NCI-H2227 treated with DMSO at 0.1 percent for 48 hours (cell line): ENCODE data around the gene NUDT19.
A peak's percentile ranks its signal among the peaks of the same experiment; 100 is the strongest.
"Not testable (repeated sequence)": the region's sequence is repeated elsewhere in the genome, so short reads cannot be mapped to it uniquely, and the experiment has no call there.

Experiments used
- DNase-seq: peaks from one replicate; lab custom pipeline; 2025; lab: John Stamatoyannopoulos, UW

NUDT19 gene

GRCh38 chr19:32691291-32691951, at the start of gene NUDT19:
Gene NUDT19, plus strand, starts transcription at chr19:32691821. Its CDS starts 140 bp downstream, at chr19:32691961.
- peak; percentile 97 for DNase-seq

- no peak for DNase-seq
These were observed 48.9 kb upstream of the NUDT19 start for GRCh38 chr19:32642771-32643170.

- no peak for DNase-seq
These were observed 45.1 kb upstream of the NUDT19 start for GRCh38 chr19:32646556-32646955.

- DNase-seq, result no peak
These were observed 44.3 kb upstream of the NUDT19 start for GRCh38 chr19:32647361-32647760.

- no peak for DNase-seq
These were observed 41.9 kb upstream of the NUDT19 start for GRCh38 chr19:32649751-32650150.

GRCh38 chr19:32650671-32651070, 41.0 kb upstream of the NUDT19 start:
- no peak for DNase-seq

- DNase-seq, result peak; percentile 77
These were observed 39.9 kb upstream of the NUDT19 start for GRCh38 chr19:32651729-32652140.

GRCh38 chr19:32652331-32652730, 39.3 kb upstream of the NUDT19 start:
- DNase-seq, result not testable (repeated sequence)

- DNase-seq, result peak; percentile 35
These were observed 38.6 kb upstream of the NUDT19 start for GRCh38 chr19:32652894-32653598.

GRCh38 chr19:32653599-32653915, 38.1 kb upstream of the NUDT19 start:
- no peak for DNase-seq

- not testable (repeated sequence) for DNase-seq
These were observed 35.2 kb upstream of the NUDT19 start for GRCh38 chr19:32656379-32656778.

GRCh38 chr19:32658075-32658474, 33.5 kb upstream of the NUDT19 start:
- DNase-seq, result no peak

- no peak for DNase-seq
These were observed 33.1 kb upstream of the NUDT19 start for GRCh38 chr19:32658527-32658926.

- DNase-seq, result no peak
These were observed 30.3 kb upstream of the NUDT19 start for GRCh38 chr19:32661318-32661717.

- DNase-seq, result no peak
These were observed 29.4 kb upstream of the NUDT19 start for GRCh38 chr19:32662186-32662585.

- no peak for DNase-seq
These were observed 25.5 kb upstream of the NUDT19 start for GRCh38 chr19:32666084-32666483.

GRCh38 chr19:32669310-32669709, 22.3 kb upstream of the NUDT19 start:
- DNase-seq, result no peak

- DNase-seq, result no peak
These were observed 19.6 kb upstream of the NUDT19 start for GRCh38 chr19:32671883-32672593.

- DNase-seq, result no peak
These were observed 18.8 kb upstream of the NUDT19 start for GRCh38 chr19:32672841-32673240.

- no peak for DNase-seq
These were observed 18.0 kb upstream of the NUDT19 start for GRCh38 chr19:32673573-32673972.

- peak; percentile 64 for DNase-seq
These were observed 17.3 kb upstream of the NUDT19 start for GRCh38 chr19:32674153-32674930.
